ENCODE measurements around the gene CPEB2. TPM values are rescaled to one million over a fixed set of nuclear protein-coding genes. Genes with fewer than 3 reads are reported as not detected.
"Not testable (repeated sequence)": the region's sequence is repeated elsewhere in the genome, so short reads cannot be mapped to it uniquely, and the experiment has no call there.

The CPEB2 gene
- total RNA-seq, 1 donor from 2014 or later, result 13.0 TPM

DNA sequence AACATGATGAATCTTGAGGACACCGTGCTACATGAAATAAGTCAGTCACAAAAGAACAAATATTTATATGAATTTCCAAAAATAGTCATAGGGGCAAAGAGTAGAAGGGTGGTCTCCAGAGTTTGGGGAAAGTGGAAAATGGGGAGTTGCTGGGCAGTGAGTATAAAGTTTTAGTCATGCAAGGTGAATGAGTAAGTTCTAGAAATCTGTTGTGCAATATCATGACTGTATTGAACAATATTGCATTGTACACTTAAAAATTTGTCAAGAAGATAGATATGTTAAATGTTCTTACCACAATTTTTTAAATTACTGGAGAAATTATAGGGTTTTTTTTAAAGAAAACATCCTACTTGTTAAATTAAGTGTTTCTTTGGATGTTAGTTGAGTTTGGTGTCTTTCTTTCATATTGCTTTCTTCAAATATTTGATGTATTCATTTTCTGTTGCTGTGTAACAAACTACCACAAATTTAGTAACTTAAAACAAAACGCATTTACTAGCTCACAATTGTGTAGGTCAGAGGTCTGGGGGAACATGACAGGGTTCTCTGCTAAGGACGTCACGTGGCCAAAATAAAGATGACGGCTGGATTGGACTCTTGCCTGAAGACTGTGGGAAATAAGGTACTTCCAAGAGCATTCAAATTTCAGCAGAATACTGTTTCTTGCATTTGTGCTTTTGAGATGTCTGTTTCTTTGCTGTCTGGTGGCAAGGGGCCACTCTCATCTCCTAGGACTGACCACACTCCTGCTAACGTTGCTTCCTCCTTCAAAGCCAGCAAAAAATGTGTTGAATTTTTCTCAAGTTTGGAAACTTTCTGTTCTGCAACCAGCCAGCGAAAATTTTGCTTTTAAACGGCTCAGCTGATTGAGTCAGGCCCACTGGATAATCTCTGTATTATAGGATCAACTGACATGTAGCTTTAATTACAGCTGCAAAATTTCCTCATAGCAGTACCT lies 76.7 kb downstream of the CPEB2 start:
- TF ChIP-seq, protein P1, sequence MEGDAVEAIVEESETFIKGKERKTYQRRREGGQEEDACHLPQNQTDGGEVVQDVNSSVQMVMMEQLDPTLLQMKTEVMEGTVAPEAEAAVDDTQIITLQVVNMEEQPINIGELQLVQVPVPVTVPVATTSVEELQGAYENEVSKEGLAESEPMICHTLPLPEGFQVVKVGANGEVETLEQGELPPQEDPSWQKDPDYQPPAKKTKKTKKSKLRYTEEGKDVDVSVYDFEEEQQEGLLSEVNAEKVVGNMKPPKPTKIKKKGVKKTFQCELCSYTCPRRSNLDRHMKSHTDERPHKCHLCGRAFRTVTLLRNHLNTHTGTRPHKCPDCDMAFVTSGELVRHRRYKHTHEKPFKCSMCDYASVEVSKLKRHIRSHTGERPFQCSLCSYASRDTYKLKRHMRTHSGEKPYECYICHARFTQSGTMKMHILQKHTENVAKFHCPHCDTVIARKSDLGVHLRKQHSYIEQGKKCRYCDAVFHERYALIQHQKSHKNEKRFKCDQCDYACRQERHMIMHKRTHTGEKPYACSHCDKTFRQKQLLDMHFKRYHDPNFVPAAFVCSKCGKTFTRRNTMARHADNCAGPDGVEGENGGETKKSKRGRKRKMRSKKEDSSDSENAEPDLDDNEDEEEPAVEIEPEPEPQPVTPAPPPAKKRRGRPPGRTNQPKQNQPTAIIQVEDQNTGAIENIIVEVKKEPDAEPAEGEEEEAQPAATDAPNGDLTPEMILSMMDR (IDR thresholded peaks at IDR 0.05; ENCODE audit: insufficient read depth, low read length, poor library complexity, severe bottlenecking), result no peak
- Histone ChIP-seq H3K27me3 (ENCODE audit: control insufficient read depth, insufficient read depth, low read length) (no peaks in the 10 kb centered on the region), H3K36me3 (ENCODE audit: control insufficient read depth, insufficient read depth, low read length) (no peaks in the 10 kb centered on the region), H3K4me3 (ENCODE audit: low read depth, low read length) (no peak overlapping the region)
- no peak for DNase-seq (ENCODE audit: low read depth)

DNA sequence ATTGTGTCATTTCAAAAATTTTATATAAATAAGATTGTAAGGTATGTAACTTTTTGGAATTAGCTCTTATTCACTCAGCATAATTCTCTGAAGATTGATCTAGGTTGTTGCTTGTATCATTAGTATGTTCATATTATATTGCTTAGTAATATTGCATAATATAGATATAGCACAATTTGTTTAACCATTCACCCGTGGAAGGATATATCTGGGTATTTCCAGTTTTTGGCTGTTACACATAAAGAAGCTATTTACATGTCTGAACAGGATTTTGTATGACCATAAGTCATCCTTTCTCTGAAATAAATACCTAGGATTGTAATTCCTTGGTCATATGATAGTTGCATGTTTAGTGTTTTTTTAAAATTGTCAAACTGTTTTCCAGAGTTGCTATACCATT lies 82.5 kb downstream of the CPEB2 start:
- TF ChIP-seq, protein P1 (IDR thresholded peaks at IDR 0.05; ENCODE audit: insufficient read depth, low read length, poor library complexity, severe bottlenecking), result no peak
- Histone ChIP-seq H3K4me3 (ENCODE audit: low read depth, low read length) (no peak overlapping the region), H3K36me3 (ENCODE audit: control insufficient read depth, insufficient read depth, low read length) (no peaks in the 10 kb centered on the region), H3K27me3 (ENCODE audit: control insufficient read depth, insufficient read depth, low read length) (no peaks in the 10 kb centered on the region)
- no peak for DNase-seq (ENCODE audit: low read depth)

DNA sequence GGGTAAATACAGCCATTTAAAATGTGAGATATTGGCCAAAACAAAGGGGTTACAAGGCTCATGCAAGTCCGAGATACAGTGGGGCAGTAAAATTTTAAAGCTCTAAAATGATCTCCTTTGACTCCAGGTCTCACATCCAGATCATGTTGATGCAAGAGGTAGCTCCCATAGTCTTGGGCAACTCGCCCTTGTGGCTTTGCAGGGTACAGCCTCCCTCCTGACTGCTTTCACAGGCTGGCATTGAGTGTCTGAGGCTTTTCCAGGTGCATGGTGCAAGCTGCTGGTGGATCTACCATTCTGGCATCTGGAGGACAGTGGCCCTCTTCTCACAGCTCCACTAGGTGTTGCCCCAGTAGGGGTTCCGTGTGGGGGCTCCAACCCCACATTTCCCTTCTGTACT lies 83.5 kb downstream of the CPEB2 start:
- not testable (repeated sequence) for H3K4me3 ChIP-seq (ENCODE audit: low read depth, low read length); DNase-seq (ENCODE audit: low read depth); H3K36me3 ChIP-seq (ENCODE audit: control insufficient read depth, insufficient read depth, low read length); H3K27me3 ChIP-seq (ENCODE audit: control insufficient read depth, insufficient read depth, low read length)

DNA sequence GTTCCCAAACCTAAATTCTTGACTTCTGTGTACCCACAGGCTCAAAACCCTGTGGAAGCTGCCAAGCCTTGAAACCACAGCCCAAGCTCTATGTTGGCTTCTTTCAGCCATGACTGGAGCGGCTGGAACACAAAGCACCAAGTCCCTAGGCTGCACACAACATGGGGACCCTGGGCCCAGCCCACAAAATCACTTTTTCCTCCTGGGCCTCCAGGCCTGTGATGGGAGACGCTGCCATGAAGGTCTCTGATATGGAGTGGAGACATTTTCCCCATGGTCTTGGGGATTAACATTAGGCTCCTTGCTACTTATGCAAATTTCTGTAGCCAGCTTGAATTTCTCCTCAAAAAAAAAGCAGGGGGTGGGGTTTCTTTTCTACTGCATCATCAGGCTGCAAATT lies 84.0 kb downstream of the CPEB2 start:
- not testable (repeated sequence) for DNase-seq (ENCODE audit: low read depth); H3K36me3 ChIP-seq (ENCODE audit: control insufficient read depth, insufficient read depth, low read length)

DNA sequence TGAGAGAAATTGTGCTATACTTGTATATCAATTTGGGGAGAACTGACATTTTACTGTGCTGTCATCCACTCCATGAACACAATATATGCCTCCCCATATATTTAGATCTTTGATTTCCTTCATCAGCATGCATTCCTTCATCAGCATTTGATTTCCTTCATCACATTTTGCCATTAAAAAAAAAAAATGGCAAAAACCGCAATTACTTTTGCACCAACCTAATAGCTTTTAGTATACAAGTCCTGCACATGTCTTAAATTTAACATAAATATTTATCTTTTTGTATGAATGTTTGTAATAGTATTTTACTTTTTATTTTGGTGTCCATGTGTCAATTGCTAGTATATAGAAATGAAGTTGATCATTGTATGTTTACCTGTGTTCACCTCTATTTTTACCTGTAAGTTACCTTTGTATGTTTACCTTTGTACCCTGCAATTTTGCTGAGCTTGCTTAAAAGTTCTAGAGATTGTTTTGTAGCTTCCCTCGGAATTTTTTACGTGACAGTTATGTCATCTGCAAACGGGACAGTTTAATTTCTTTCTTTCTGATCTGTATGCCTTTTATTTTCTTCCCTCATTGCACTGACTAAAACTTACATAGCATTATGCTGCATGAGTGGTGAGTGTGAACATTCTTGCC lies 86.2 kb downstream of the CPEB2 start:
- DNase-seq (ENCODE audit: low read depth), result no peak
- Histone ChIP-seq H3K36me3 (ENCODE audit: control insufficient read depth, insufficient read depth, low read length) (no peaks in the 10 kb centered on the region), H3K27me3 (ENCODE audit: control insufficient read depth, insufficient read depth, low read length) (no peaks in the 10 kb centered on the region), H3K4me3 (ENCODE audit: low read depth, low read length) (no peak overlapping the region)
- TF ChIP-seq, protein P1 (IDR thresholded peaks at IDR 0.05; ENCODE audit: insufficient read depth, low read length, poor library complexity, severe bottlenecking), result no peak

More for the DNA sequence above, 84.0 kb downstream of the CPEB2 start:
- H3K27me3 ChIP-seq (ENCODE audit: control insufficient read depth, insufficient read depth, low read length); H3K4me3 ChIP-seq (ENCODE audit: low read depth, low read length): not testable (repeated sequence)

DNA sequence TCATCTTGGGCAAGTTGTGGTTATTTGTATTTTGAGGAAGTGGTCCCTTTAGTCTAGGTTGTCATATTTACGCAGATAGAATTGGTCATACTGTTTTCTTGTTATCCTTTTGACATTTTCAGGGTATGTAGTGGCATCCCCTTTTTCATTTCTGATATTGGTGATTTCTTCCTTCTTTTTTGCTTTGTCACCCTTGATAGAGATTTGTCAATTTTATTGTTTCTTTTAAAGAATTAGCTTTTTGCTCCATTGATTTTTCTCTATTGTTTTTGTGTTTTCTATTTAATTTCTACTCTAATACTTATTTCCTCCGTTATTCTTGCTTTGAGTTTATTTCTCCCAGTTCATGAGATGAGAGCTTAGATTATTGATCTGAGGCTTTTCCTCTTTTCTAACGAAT lies 87.7 kb downstream of the CPEB2 start:
- DNase-seq (ENCODE audit: low read depth), result no peak
- TF ChIP-seq, protein P1 (IDR thresholded peaks at IDR 0.05; ENCODE audit: insufficient read depth, low read length, poor library complexity, severe bottlenecking), result no peak
- H3K36me3 ChIP-seq (ENCODE audit: control insufficient read depth, insufficient read depth, low read length), result no peaks in the 10 kb centered on the region
- H3K4me3 ChIP-seq (ENCODE audit: low read depth, low read length), result no peak overlapping the region
- no peaks in the 10 kb centered on the region for H3K27me3 ChIP-seq (ENCODE audit: control insufficient read depth, insufficient read depth, low read length)

All from kidney epithelial cell (primary cell).